AG09309 (cell line): Measurements from ENCODE around the gene SATB1.
"Not testable (repeated sequence)": the region's sequence is repeated elsewhere in the genome, so short reads cannot be mapped to it uniquely, and the experiment has no call there.

Source experiments
- DNase-seq: peaks from one replicate; pipeline ENCODE4 v3.0.0-alpha.2; 2010; ENCODE audit warnings: low read depth
- H3K4me3 ChIP-seq: 2 replicates; pipeline ENCODE4 v1.5.1; 2011; ENCODE audit warnings: mild to moderate bottlenecking, low read depth, low read length, moderate library complexity; ENCODE audit not compliant: control insufficient read depth
- CTCF ChIP-seq: IDR thresholded peaks from 2 replicates; pipeline ENCODE4 v1.5.1; 2011; ENCODE audit warnings: mild to moderate bottlenecking, low read depth, low read length, inconsistent platforms; ENCODE audit not compliant: insufficient read depth, control insufficient read depth; ENCODE audit errors: missing control alignments

Gene SATB1

GRCh38 chr3:18343809-18344208 is 81.3 kb downstream of the SATB1 start:
- no peak for DNase-seq
- no peak for TF ChIP-seq CTCF

GRCh38 chr3:18338827-18339514 is 86.2 kb downstream of the SATB1 start:
- no peak for TF ChIP-seq CTCF
- no peak overlapping the region for H3K4me3 ChIP-seq
- DNase-seq, result no peak

More at GRCh38 chr3:18343809-18344208, 81.3 kb downstream of the SATB1 start:
- no peak overlapping the region for H3K4me3 ChIP-seq

DNA sequence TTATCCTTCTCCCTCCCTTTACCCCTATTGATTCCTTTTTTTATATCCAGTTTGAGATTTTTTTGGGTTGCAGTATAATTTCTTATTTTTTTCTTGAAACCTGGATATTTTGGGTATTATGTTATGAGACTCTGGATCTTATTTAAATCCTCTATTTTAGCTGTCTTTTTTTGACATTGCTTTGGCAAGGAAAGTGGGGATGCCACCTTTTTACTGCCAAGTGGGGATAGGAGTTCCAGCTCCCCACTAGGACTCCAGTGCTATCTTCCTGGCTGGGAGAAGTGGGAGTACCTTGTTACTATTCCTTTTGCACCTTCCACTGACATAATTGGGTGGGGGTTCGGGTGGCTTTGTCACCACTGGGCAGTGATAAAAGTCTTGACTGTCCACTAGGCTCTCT is 87.9 kb downstream of the SATB1 start:
- no peak overlapping the region for H3K4me3 ChIP-seq
- no peak for DNase-seq
- no peak for TF ChIP-seq CTCF

DNA sequence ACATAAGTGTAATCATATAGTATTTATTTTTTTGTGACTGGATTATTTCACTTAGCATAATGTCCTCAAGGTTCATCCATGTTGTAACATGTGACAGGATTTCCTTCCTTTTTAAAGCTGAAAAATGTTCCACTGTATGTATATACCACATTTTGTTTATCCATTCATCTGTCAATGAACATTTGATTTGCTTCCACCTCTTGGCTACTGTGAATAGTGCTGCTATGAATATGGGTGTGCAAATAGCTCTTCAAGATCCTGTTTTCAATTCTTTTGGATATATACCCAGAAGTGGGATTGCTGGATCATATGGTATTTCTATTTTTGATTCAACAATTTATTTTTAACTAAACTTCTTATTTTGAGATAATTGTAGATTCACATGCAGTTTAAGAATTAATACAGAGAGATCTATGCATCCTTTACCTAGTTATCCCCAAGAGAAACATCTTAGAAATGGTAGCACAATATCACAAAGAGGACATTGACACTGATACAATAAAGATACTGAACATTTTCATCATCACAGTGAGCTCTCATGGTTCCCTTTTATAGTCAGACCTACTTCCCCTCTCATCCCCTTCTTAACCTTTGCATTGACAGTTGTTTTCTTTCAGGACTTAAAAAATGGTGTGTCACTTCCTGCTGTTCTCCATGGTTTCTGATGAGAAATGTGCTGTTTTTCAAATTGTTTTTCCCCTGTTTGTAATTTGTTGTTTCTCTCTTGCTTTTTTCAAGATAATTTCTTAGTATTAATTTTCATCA is 90.1 kb downstream of the SATB1 start:
- DNase-seq, result no peak
- no peak overlapping the region for H3K4me3 ChIP-seq
- no peak for TF ChIP-seq CTCF

- not testable (repeated sequence) for H3K4me3 ChIP-seq, DNase-seq
Observed at GRCh38 chr3:18330772-18331441, 94.2 kb downstream of the SATB1 start.

- H3K4me3 ChIP-seq, result no peak overlapping the region
- no peak for DNase-seq
- no peak for TF ChIP-seq CTCF
Observed at GRCh38 chr3:18308096-18308650, 117.0 kb downstream of the SATB1 start.
